ENCODE measurements around the gene ZNF341. TPM values are rescaled to one million over a fixed set of nuclear protein-coding genes. Genes with fewer than 3 reads are reported as not detected.

ZNF341 gene
- total and polyA plus RNA-seq, 9 of the 15 experiments (the other 6 are each of a cell fraction or from before 2014, with no cell fraction given): 0.08 to 2.6 (median 1.0) TPM

DNA sequence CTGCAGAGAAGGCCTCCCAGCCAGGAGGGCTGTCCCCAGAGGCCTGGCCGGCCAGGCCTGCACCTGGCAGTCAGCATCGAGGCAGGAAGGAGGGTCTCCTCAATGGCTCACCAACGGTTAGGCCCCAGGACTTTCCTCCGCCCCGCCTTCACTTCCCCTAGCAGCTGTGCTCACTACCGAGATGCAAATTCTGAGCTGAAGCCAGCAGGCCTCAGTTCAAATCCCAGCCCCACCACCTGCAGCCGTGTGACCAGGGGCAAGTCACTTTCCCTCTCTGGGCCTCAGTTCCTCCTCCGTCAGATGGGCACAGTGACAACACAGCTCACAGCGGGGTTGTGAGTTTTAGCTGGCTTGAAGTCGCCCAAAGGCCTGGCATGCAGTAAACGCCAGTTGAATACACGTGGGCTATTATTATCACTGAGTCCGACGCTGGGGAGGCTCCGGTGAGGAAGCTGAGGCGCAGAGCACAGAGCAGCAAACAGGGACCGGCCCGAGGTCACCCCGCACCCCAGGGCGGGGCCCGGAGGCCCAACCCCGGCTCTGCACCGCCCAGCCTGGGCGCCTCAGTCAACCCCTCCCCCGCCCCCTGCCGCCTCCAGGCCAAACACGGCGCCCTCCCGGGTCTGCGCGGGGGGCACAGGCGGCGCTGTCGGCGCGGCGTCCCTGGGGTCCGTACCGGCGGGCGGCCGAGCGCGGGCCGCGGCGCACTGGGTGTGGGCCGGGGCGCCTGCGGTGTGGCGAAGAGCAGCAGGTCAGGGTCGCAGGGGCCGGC lies 46.3 kb upstream of the ZNF341 start (continued):
- TF ChIP-seq ZNF347 (CRISPR knock-in tag; IDR thresholded peaks at IDR 0.05; ENCODE audit: low read depth): no peak
- no peak for TF ChIP-seq CBFA2T2 (conservative IDR thresholded peaks at IDR 0.05)
- TF ChIP-seq ZFP36 (IDR thresholded peaks at IDR 0.05; ENCODE audit: low read depth, low read length, partially characterized antibody): peak; percentile 43
- no peak for TF ChIP-seq ZNF717 (CRISPR knock-in tag; IDR thresholded peaks at IDR 0.05)
- TF ChIP-seq, protein P1, sequence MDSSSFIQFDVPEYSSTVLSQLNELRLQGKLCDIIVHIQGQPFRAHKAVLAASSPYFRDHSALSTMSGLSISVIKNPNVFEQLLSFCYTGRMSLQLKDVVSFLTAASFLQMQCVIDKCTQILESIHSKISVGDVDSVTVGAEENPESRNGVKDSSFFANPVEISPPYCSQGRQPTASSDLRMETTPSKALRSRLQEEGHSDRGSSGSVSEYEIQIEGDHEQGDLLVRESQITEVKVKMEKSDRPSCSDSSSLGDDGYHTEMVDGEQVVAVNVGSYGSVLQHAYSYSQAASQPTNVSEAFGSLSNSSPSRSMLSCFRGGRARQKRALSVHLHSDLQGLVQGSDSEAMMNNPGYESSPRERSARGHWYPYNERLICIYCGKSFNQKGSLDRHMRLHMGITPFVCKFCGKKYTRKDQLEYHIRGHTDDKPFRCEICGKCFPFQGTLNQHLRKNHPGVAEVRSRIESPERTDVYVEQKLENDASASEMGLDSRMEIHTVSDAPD (CRISPR knock-in tag; IDR thresholded peaks at IDR 0.05): no peak
- TF ChIP-seq, protein P2, sequence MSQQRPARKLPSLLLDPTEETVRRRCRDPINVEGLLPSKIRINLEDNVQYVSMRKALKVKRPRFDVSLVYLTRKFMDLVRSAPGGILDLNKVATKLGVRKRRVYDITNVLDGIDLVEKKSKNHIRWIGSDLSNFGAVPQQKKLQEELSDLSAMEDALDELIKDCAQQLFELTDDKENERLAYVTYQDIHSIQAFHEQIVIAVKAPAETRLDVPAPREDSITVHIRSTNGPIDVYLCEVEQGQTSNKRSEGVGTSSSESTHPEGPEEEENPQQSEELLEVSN (IDR thresholded peaks at IDR 0.05; ENCODE audit: borderline replicate concordance in 1 of 2, extremely low read depth in 1 of 2, insufficient read depth in 1 of 2, insufficient read length in 1 of 2, low read depth in 1 of 2, low read length in 1 of 2, poor library complexity in 1 of 2, severe bottlenecking in 1 of 2): peak in 1 of 2 experiments; percentile 37
- TF ChIP-seq SP2 (IDR thresholded peaks at IDR 0.05; ENCODE audit: extremely low read depth, low read depth, low read length, poor library complexity, severe bottlenecking): no peak
- TF ChIP-seq RHOXF2B (CRISPR knock-in tag; conservative IDR thresholded peaks at IDR 0.05): no peak
- TF ChIP-seq ZFX (CRISPR knock-in tag; IDR thresholded peaks at IDR 0.05): peak; percentile 47
- TF ChIP-seq, protein P3, sequence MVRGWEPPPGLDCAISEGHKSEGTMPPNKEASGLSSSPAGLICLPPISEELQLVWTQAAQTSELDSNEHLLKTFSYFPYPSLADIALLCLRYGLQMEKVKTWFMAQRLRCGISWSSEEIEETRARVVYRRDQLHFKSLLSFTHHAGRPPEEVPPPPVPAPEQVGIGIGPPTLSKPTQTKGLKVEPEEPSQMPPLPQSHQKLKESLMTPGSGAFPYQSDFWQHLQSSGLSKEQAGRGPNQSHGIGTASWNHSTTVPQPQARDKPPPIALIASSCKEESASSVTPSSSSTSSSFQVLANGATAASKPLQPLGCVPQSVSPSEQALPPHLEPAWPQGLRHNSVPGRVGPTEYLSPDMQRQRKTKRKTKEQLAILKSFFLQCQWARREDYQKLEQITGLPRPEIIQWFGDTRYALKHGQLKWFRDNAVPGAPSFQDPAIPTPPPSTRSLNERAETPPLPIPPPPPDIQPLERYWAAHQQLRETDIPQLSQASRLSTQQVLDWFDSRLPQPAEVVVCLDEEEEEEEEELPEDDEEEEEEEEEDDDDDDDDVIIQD (CRISPR knock-in tag; IDR thresholded peaks at IDR 0.05): no peak
- no peak for TF ChIP-seq ZNF444 (CRISPR knock-in tag; IDR thresholded peaks at IDR 0.05)
- TF ChIP-seq MAFF (IDR thresholded peaks at IDR 0.05; ENCODE audit: low read length): no peak
- TF ChIP-seq TFAM (CRISPR knock-in tag; conservative IDR thresholded peaks at IDR 0.05): no peak
- TF ChIP-seq PPARD (CRISPR knock-in tag; IDR thresholded peaks at IDR 0.05): no peak
- TF ChIP-seq, protein P4, sequence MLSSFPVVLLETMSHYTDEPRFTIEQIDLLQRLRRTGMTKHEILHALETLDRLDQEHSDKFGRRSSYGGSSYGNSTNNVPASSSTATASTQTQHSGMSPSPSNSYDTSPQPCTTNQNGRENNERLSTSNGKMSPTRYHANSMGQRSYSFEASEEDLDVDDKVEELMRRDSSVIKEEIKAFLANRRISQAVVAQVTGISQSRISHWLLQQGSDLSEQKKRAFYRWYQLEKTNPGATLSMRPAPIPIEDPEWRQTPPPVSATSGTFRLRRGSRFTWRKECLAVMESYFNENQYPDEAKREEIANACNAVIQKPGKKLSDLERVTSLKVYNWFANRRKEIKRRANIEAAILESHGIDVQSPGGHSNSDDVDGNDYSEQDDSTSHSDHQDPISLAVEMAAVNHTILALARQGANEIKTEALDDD (IDR thresholded peaks at IDR 0.05): no peak
- no peak; the same call in 1 of the 2 replicates for TF ChIP-seq MYC (IDR thresholded peaks at IDR 0.05; ENCODE audit: low read depth, low read length)
- TF ChIP-seq MYC (CRISPR knock-in tag; IDR thresholded peaks at IDR 0.05; ENCODE audit: borderline replicate concordance, low read depth): peak; percentile 66; the same call in 1 of the 2 replicates
- TF ChIP-seq, protein P5, sequence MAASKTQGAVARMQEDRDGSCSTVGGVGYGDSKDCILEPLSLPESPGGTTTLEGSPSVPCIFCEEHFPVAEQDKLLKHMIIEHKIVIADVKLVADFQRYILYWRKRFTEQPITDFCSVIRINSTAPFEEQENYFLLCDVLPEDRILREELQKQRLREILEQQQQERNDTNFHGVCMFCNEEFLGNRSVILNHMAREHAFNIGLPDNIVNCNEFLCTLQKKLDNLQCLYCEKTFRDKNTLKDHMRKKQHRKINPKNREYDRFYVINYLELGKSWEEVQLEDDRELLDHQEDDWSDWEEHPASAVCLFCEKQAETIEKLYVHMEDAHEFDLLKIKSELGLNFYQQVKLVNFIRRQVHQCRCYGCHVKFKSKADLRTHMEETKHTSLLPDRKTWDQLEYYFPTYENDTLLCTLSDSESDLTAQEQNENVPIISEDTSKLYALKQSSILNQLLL (CRISPR knock-in tag; IDR thresholded peaks at IDR 0.05; ENCODE audit: borderline replicate concordance): no peak
- no peak for TF ChIP-seq POLR2AphosphoS5 (IDR thresholded peaks at IDR 0.05; ENCODE audit: control insufficient read depth, insufficient read depth, low read depth, low read length)

Measured in K562 (cell line).